Smooth muscle cell (in vitro differentiated cells): ENCODE results near the gene TARBP1. TPM values are rescaled to one million over a fixed set of nuclear protein-coding genes. Genes with fewer than 3 reads are reported as not detected.

Experiments
- DNase-seq: peaks from one replicate; lab custom pipeline; 2025; ENCODE audit not compliant: unreplicated experiment; lab: John Stamatoyannopoulos, UW
- H2AFZ ChIP-seq: fragments of 200-600 bp; sonication (generic); 2 replicates; pipeline ENCODE4 v1.6.0; 2016; ENCODE audit warnings: antibody characterized with exemption, low read depth, mild to moderate bottlenecking
- H3F3A ChIP-seq: fragments of 200-600 bp; sonication (generic); 2 replicates; pipeline ENCODE4 v1.6.0; 2017; ENCODE audit warnings: antibody characterized with exemption, low read depth
- H3K27ac ChIP-seq: fragments of 200-600 bp; sonication (generic); 2 replicates; pipeline ENCODE4 v1.5.1; 2016; ENCODE audit warnings: low read depth, mild to moderate bottlenecking
- H3K27me3 ChIP-seq: fragments of 200-600 bp; sonication (generic); 2 replicates; pipeline ENCODE4 v1.6.1; 2016; ENCODE audit warnings: low read depth, mild to moderate bottlenecking
- H3K36me3 ChIP-seq: fragments of 200-600 bp; sonication (generic); 2 replicates; pipeline ENCODE4 v1.5.1; 2016; ENCODE audit warnings: low read depth
- H3K4me1 ChIP-seq: fragments of 200-600 bp; sonication (generic); 2 replicates; pipeline ENCODE4 v1.5.1; 2016; ENCODE audit warnings: low read depth
- H3K4me2 ChIP-seq: fragments of 200-600 bp; sonication (generic); 2 replicates; pipeline ENCODE4 v1.6.0; 2016; ENCODE audit warnings: mild to moderate bottlenecking
- H3K4me3 ChIP-seq: fragments of 200-600 bp; sonication (generic); 2 replicates; pipeline ENCODE4 v1.5.1; 2016; ENCODE audit warnings: mild to moderate bottlenecking
- H3K79me2 ChIP-seq: fragments of 200-600 bp; sonication (generic); 2 replicates; pipeline ENCODE4 v1.6.0; 2016; ENCODE audit warnings: low read depth, mild to moderate bottlenecking
- H3K9ac ChIP-seq: fragments of 200-600 bp; sonication (generic); 2 replicates; pipeline ENCODE4 v1.6.0; 2016; ENCODE audit warnings: low read depth
- H3K9me3 ChIP-seq: fragments of 200-600 bp; sonication (generic); replicated peaks from 2 replicates; pipeline ENCODE4 v1.5.1; 2016; ENCODE audit warnings: low read depth
- H4K20me1 ChIP-seq: fragments of 200-600 bp; sonication (generic); 2 replicates; pipeline ENCODE4 v1.6.0; 2016; ENCODE audit warnings: low read depth
- CTCF ChIP-seq: fragments of 200-600 bp; sonication (generic); IDR thresholded peaks from 2 replicates; pipeline ENCODE4 v1.5.1; 2017; ENCODE audit warnings: borderline replicate concordance, mild to moderate bottlenecking, antibody characterized with exemption; ENCODE audit not compliant: insufficient read depth, poor library complexity, severe bottlenecking
- WGBS: methylation state at CpG from one replicate; pipeline ENCODE4 v1.1.7; 2016; ENCODE audit warnings: low lambda C conversion rate; 5-methylcytosine and 5-hydroxymethylcytosine counted together
- polyA plus RNA-seq: library from polyadenylated mRNA; unstranded; fragments of >200 nt; fragmentation: Nextera tagmentation; extraction: Ambion mirVana; gene quantifications from 2 replicates; pipeline ENCODE4 v1.2.1, GENCODE V29; 2016
- total RNA-seq: library from RNA; depleted of rRNA; stranded (reverse); fragments of >200 nt; gene quantifications from 2 replicates; pipeline ENCODE4 v1.2.3, GENCODE V29; 2014

TARBP1 gene
- total and polyA plus RNA-seq, 2 experiments from 2014 or later: 6.1 to 28.9 TPM

GRCh38 chr1:234489007-234489697, 10.2 kb upstream of the TARBP1 start:
- 69% methylated on average over 11 of the region's 11 CpGs for WGBS
- H3K9me3 ChIP-seq: no peaks in the 10 kb centered on the region
- no peak overlapping the region for H3K9ac ChIP-seq
- H3K27me3 ChIP-seq: no peaks in the 10 kb centered on the region
- no peak overlapping the region for H3K4me3 ChIP-seq
- H3K4me2 ChIP-seq: no peak overlapping the region
- H3K27ac ChIP-seq: no peak overlapping the region
- no peaks in the 10 kb centered on the region for H3K36me3 ChIP-seq
- no peaks in the 10 kb centered on the region for H3K4me1 ChIP-seq
- H3F3A ChIP-seq: no peaks in the 10 kb centered on the region
- no peak for TF ChIP-seq CTCF
- H2AFZ ChIP-seq: no peak overlapping the region
- no peak for DNase-seq
- H4K20me1 ChIP-seq: no peaks in the 10 kb centered on the region
- H3K79me2 ChIP-seq: no peaks in the 10 kb centered on the region

GRCh38 chr1:234488054-234489006, 9.4 kb upstream of the TARBP1 start:
- H3K9me3 ChIP-seq: no peaks in the 10 kb centered on the region
- H3K27me3 ChIP-seq: peaks cover 2% of the 10 kb centered on the region
- DNase-seq: no peak
- H4K20me1 ChIP-seq: no peaks in the 10 kb centered on the region
- no peak overlapping the region for H3K4me2 ChIP-seq
- 85% methylated on average over 9 of the region's 9 CpGs for WGBS
- no peaks in the 10 kb centered on the region for H3K36me3 ChIP-seq
- no peaks in the 10 kb centered on the region for H3K4me1 ChIP-seq
- no peak overlapping the region for H2AFZ ChIP-seq
- H3K9ac ChIP-seq: no peak overlapping the region
- no peak for TF ChIP-seq CTCF
- no peak overlapping the region for H3K27ac ChIP-seq
- H3K4me3 ChIP-seq: no peak overlapping the region
- H3F3A ChIP-seq: no peaks in the 10 kb centered on the region
- H3K79me2 ChIP-seq: no peaks in the 10 kb centered on the region

GRCh38 chr1:234486858-234487840, 8.2 kb upstream of the TARBP1 start:
- no peak overlapping the region for H3K27ac ChIP-seq

More at GRCh38 chr1:234486858-234487840, 8.2 kb upstream of the TARBP1 start:
- Histone ChIP-seq H3K27me3 (peaks cover 14% of the 10 kb centered on the region), H3K9ac (no peak overlapping the region), H2AFZ (no peak overlapping the region), H3K79me2 (no peaks in the 10 kb centered on the region), H3K4me3 (no peak overlapping the region), H3F3A (no peaks in the 10 kb centered on the region), H3K4me1 (no peaks in the 10 kb centered on the region), H3K4me2 (no peak overlapping the region), H3K9me3 (no peaks in the 10 kb centered on the region), H3K36me3 (no peaks in the 10 kb centered on the region), H4K20me1 (no peaks in the 10 kb centered on the region)
- WGBS: 73% methylated on average over 12 of the region's 12 CpGs
- peak; percentile 57 for TF ChIP-seq CTCF
- no peak for DNase-seq
